ENCODE data around the gene MFAP4.

- TF ChIP-seq EP300 (IDR thresholded peaks at IDR 0.05; ENCODE audit: borderline replicate concordance) (no peak), EGR1 (IDR thresholded peaks at IDR 0.05) (no peak), TAF1 (IDR thresholded peaks at IDR 0.05; ENCODE audit: low read depth) (no peak), YY1 (IDR thresholded peaks at IDR 0.05; ENCODE audit: low read depth) (no peak)
Observed at GRCh38 chr17:19399750-19400450, 12.9 kb upstream of the MFAP4 start.
